ENCODE measurements around the gene MRPL24. TPM values are rescaled to one million over a fixed set of nuclear protein-coding genes. Genes with fewer than 3 reads are reported as not detected.

Gene MRPL24
- total and polyA plus RNA-seq, 2 of the 13 experiments (the other 11 are each of a cell fraction or from before 2014, with no cell fraction given), result 38.1 to 42.9 TPM

GRCh38 chr1:156726549-156727226, 14.2 kb downstream of the MRPL24 start (continued):
- 0 out of 2 replicates have a peak, but pooled peaks have one; percentile 65 for TF ChIP-seq ZNF318 (CRISPR knock-in tag; IDR thresholded peaks at IDR 0.05)
- TF ChIP-seq THAP11 (CRISPR knock-in tag; IDR thresholded peaks at IDR 0.05), result peak; percentile 50; the same call in 1 of the 2 replicates
- TF ChIP-seq ZNF280D (CRISPR knock-in tag; IDR thresholded peaks at IDR 0.05), result no peak
- peak; percentile 56; the same call in 1 of the 2 replicates for TF ChIP-seq SMC3 (IDR thresholded peaks at IDR 0.05; ENCODE audit: low read length)
- TF ChIP-seq HOXD1 (CRISPR knock-in tag; IDR thresholded peaks at IDR 0.05), result no peak
- TF ChIP-seq ZNF619 (CRISPR knock-in tag; IDR thresholded peaks at IDR 0.05), result no peak
- no peak for TF ChIP-seq MED13 (CRISPR knock-in tag; IDR thresholded peaks at IDR 0.05)
- TF ChIP-seq RAD21 (CRISPR knock-in tag; IDR thresholded peaks at IDR 0.05), result peak; percentile 51; the same call in 1 of the 2 replicates
- 0 out of 2 replicates have a peak, but pooled peaks have one; percentile 26 for TF ChIP-seq FOXP4 (CRISPR knock-in tag; IDR thresholded peaks at IDR 0.05)

All from HepG2 (cell line).